Measurements from ENCODE around the gene CLEC11A. TPM values are rescaled to one million over a fixed set of nuclear protein-coding genes. Genes with fewer than 3 reads are reported as not detected.

The CLEC11A gene
- total and polyA plus RNA-seq, 4 donors: 2.4 to 11.0 (median 5.5) TPM

DNA sequence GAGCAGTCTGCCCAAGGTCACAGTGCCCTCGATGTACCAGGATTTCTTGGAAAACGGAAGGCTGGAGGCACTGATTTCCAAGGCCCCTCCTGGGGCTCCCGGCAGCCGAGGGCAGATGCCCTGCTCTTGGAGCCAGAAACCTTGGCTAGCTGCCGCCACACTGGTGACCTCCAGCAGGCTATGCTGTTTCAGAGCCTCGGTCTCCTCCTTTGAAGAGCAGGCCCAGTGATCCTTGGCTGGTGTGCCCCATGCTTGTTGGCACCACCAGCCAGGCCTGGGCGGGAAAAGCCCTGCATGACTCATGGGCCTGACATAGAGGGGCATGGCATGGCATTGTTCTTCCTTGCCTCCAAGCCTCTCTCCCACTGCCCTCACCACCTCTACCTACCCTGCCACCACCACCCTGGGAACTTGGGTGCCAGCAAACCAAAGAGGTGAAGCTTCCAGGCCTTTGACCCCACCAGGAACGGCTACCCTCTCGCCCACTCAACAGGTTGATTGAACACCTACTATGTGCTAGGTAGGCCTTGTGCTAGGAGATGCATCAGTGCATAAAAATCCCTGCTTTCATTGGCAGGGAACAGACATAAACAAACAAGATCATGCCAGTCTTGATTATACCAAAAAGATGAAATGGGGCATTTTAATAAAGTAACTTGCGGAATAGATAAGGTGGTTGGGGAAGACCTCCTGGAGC lies 1.6 kb upstream of the CLEC11A start:
- Histone ChIP-seq H3K9ac (ENCODE audit: low read depth in 1 of 2, low read length in 2 of 2) (no peak overlapping the region), H3K27ac (ENCODE audit: low read depth in 1 of 2, low read length in 2 of 2) (no peak overlapping the region), H3K4me1 (ENCODE audit: control insufficient read depth in 4 of 4, insufficient read depth in 4 of 4, low read length in 3 of 4) (peaks cover 4 to 23% (median 14%) of the 10 kb centered on the region in 4 donors), H3K9me3 (ENCODE audit: control insufficient read depth in 4 of 4, low read length in 3 of 4) (no peaks in the 10 kb centered on the region), H3K36me3 (ENCODE audit: control insufficient read depth in 4 of 4, insufficient read depth in 3 of 4, low read depth in 1 of 4, low read length in 3 of 4) (no peaks in the 10 kb centered on the region), H3K4me3 (ENCODE audit: low read depth in 1 of 3, low read length in 3 of 3) (no peak overlapping the region), H3K27me3 (ENCODE audit: control insufficient read depth in 4 of 4, insufficient read depth in 4 of 4, low read length in 3 of 4) (peaks cover 0 to 7% (median 3%) of the 10 kb centered on the region in 4 donors)
- 64% methylated on average over 10 of the region's 10 CpGs for WGBS
- TF ChIP-seq, protein P1, sequence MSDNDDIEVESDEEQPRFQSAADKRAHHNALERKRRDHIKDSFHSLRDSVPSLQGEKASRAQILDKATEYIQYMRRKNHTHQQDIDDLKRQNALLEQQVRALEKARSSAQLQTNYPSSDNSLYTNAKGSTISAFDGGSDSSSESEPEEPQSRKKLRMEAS (IDR thresholded peaks at IDR 0.05): no peak
- TF ChIP-seq HNF4A (conservative IDR thresholded peaks at IDR 0.05): no peak
- TF ChIP-seq, protein P2, sequence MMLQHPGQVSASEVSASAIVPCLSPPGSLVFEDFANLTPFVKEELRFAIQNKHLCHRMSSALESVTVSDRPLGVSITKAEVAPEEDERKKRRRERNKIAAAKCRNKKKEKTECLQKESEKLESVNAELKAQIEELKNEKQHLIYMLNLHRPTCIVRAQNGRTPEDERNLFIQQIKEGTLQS (IDR thresholded peaks at IDR 0.05): no peak
- no peak for TF ChIP-seq RXRA (IDR thresholded peaks at IDR 0.05)
- DNase-seq (ENCODE audit: low spot score): no peak

DNA sequence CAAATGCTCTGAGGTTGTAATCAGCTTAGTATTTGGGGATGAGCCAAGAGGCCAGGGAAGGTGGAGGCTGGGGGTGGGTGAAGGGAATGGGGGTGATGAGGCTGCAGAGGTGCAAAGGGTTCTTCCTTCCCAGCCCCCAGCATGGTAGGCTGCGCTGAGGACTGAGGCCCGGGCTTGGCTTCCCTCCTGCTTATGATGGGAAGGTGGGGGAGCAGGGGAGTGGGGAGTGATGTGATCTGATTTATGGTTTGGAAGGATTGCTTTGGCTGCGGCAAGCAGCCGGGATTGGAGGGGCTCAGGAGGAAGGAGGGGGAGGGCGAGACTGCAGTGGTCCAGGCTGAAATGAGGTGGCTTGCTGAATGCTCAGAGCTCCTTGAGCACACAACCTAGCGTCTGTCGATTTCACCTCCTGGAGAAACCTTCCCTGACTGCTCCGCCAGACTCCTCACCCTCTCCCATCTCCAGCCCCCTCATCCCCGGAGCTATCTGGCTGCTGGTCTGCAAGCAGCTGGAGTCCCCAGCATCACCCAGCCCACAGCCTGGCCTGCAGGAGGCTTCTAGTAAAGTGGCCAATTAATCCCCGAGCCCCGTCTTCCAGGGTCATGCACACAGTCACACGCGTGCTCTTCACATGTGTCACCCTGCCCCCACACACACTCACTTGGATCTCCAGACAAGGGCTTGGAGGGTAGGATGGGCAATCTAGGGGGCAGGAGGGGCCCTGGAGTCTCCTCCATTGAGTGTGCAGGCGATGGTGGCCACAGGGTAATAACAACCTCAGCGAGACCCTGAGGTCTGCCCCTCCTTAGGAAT lies 757 bp upstream of the CLEC11A start:
- no peak overlapping the region for H3K4me3 ChIP-seq (ENCODE audit: low read depth in 1 of 3, low read length in 3 of 3)
- H3K36me3 ChIP-seq (ENCODE audit: control insufficient read depth in 4 of 4, insufficient read depth in 3 of 4, low read depth in 1 of 4, low read length in 3 of 4): no peaks in the 10 kb centered on the region
- no peak for DNase-seq (ENCODE audit: low spot score)
- no peak for TF ChIP-seq TAF1 (conservative IDR thresholded peaks at IDR 0.05)
- TF ChIP-seq, protein P3, sequence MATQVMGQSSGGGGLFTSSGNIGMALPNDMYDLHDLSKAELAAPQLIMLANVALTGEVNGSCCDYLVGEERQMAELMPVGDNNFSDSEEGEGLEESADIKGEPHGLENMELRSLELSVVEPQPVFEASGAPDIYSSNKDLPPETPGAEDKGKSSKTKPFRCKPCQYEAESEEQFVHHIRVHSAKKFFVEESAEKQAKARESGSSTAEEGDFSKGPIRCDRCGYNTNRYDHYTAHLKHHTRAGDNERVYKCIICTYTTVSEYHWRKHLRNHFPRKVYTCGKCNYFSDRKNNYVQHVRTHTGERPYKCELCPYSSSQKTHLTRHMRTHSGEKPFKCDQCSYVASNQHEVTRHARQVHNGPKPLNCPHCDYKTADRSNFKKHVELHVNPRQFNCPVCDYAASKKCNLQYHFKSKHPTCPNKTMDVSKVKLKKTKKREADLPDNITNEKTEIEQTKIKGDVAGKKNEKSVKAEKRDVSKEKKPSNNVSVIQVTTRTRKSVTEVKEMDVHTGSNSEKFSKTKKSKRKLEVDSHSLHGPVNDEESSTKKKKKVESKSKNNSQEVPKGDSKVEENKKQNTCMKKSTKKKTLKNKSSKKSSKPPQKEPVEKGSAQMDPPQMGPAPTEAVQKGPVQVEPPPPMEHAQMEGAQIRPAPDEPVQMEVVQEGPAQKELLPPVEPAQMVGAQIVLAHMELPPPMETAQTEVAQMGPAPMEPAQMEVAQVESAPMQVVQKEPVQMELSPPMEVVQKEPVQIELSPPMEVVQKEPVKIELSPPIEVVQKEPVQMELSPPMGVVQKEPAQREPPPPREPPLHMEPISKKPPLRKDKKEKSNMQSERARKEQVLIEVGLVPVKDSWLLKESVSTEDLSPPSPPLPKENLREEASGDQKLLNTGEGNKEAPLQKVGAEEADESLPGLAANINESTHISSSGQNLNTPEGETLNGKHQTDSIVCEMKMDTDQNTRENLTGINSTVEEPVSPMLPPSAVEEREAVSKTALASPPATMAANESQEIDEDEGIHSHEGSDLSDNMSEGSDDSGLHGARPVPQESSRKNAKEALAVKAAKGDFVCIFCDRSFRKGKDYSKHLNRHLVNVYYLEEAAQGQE (IDR thresholded peaks at IDR 0.05): no peak
- TF ChIP-seq, protein P4, sequence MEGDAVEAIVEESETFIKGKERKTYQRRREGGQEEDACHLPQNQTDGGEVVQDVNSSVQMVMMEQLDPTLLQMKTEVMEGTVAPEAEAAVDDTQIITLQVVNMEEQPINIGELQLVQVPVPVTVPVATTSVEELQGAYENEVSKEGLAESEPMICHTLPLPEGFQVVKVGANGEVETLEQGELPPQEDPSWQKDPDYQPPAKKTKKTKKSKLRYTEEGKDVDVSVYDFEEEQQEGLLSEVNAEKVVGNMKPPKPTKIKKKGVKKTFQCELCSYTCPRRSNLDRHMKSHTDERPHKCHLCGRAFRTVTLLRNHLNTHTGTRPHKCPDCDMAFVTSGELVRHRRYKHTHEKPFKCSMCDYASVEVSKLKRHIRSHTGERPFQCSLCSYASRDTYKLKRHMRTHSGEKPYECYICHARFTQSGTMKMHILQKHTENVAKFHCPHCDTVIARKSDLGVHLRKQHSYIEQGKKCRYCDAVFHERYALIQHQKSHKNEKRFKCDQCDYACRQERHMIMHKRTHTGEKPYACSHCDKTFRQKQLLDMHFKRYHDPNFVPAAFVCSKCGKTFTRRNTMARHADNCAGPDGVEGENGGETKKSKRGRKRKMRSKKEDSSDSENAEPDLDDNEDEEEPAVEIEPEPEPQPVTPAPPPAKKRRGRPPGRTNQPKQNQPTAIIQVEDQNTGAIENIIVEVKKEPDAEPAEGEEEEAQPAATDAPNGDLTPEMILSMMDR (IDR thresholded peaks at IDR 0.05; ENCODE audit: low read depth, low read length, missing input control): no peak
- TF ChIP-seq GABPA (IDR thresholded peaks at IDR 0.05 in 1 of 2, conservative IDR thresholded peaks at IDR 0.05 in 1 of 2): no peak
- TF ChIP-seq, protein P2 (IDR thresholded peaks at IDR 0.05): no peak
- no peak for TF ChIP-seq NR2F2 (IDR thresholded peaks at IDR 0.05)
- TF ChIP-seq RAD21 (IDR thresholded peaks at IDR 0.05): no peak
- TF ChIP-seq, protein P5, sequence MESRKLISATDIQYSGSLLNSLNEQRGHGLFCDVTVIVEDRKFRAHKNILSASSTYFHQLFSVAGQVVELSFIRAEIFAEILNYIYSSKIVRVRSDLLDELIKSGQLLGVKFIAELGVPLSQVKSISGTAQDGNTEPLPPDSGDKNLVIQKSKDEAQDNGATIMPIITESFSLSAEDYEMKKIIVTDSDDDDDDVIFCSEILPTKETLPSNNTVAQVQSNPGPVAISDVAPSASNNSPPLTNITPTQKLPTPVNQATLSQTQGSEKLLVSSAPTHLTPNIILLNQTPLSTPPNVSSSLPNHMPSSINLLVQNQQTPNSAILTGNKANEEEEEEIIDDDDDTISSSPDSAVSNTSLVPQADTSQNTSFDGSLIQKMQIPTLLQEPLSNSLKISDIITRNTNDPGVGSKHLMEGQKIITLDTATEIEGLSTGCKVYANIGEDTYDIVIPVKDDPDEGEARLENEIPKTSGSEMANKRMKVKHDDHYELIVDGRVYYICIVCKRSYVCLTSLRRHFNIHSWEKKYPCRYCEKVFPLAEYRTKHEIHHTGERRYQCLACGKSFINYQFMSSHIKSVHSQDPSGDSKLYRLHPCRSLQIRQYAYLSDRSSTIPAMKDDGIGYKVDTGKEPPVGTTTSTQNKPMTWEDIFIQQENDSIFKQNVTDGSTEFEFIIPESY (IDR thresholded peaks at IDR 0.05): no peak
- no peak for TF ChIP-seq FOXA1 (IDR thresholded peaks at IDR 0.05)
- TF ChIP-seq HNF4A (conservative IDR thresholded peaks at IDR 0.05): no peak
- TF ChIP-seq YY1 (IDR thresholded peaks at IDR 0.05): no peak
- no peak for TF ChIP-seq FOXA2 (IDR thresholded peaks at IDR 0.05)
- TF ChIP-seq HNF4G (IDR thresholded peaks at IDR 0.05): no peak
- TF ChIP-seq RXRA (IDR thresholded peaks at IDR 0.05): no peak
- no peak for TF ChIP-seq EGR1 (IDR thresholded peaks at IDR 0.05; ENCODE audit: low read depth in 2 of 2)
- TF ChIP-seq, protein P1 (IDR thresholded peaks at IDR 0.05): no peak
- H3K27me3 ChIP-seq (ENCODE audit: control insufficient read depth in 4 of 4, insufficient read depth in 4 of 4, low read length in 3 of 4): peaks cover 0 to 7% (median 3%) of the 10 kb centered on the region in 4 donors
- H3K4me1 ChIP-seq (ENCODE audit: control insufficient read depth in 4 of 4, insufficient read depth in 4 of 4, low read length in 3 of 4): peaks cover 4 to 23% (median 14%) of the 10 kb centered on the region in 4 donors
- no peak overlapping the region for H3K27ac ChIP-seq (ENCODE audit: low read depth in 1 of 2, low read length in 2 of 2)
- H3K9ac ChIP-seq (ENCODE audit: low read depth in 1 of 2, low read length in 2 of 2): no peak overlapping the region
- whole genome bisulfite sequencing: 38% methylated on average over 15 of the region's 15 CpGs
- H3K9me3 ChIP-seq (ENCODE audit: control insufficient read depth in 4 of 4, low read length in 3 of 4): no peaks in the 10 kb centered on the region

All from liver (tissue), 9 donors.